ENCODE results near the gene RAB20. TPM values are rescaled to one million over a fixed set of nuclear protein-coding genes. Genes with fewer than 3 reads are reported as not detected.

RAB20 gene
- total RNA-seq, 1 donor from 2014 or later, result 7.8 TPM

GRCh38 chr13:110557082-110557481 lies 4.4 kb downstream of the RAB20 start:
- H3K4me1 Mint-ChIP-seq (ENCODE audit: low read depth), result peaks cover 24% of the 10 kb centered on the region
- no peak for DNase-seq (ENCODE audit: low spot score)
- H3K36me3 Mint-ChIP-seq (ENCODE audit: low read depth), result peaks cover 11% of the 10 kb centered on the region
- H3K27ac Mint-ChIP-seq (ENCODE audit: unreplicated experiment), result no peak overlapping the region
- H3K9me3 Mint-ChIP-seq (ENCODE audit: low read depth), result no peaks in the 10 kb centered on the region
- no peak overlapping the region for H3K4me3 Mint-ChIP-seq (ENCODE audit: unreplicated experiment)
- no peaks in the 10 kb centered on the region for H3K27me3 Mint-ChIP-seq (ENCODE audit: low read depth)
- no peak for TF ChIP-seq CTCF (IDR thresholded peaks at IDR 0.05)

GRCh38 chr13:110556224-110556606 lies 5.3 kb downstream of the RAB20 start:
- DNase-seq (ENCODE audit: low spot score), result no peak
- no peaks in the 10 kb centered on the region for H3K27me3 Mint-ChIP-seq (ENCODE audit: low read depth)
- peaks cover 26% of the 10 kb centered on the region for H3K4me1 Mint-ChIP-seq (ENCODE audit: low read depth)
- no peak for TF ChIP-seq CTCF (IDR thresholded peaks at IDR 0.05)
- H3K9me3 Mint-ChIP-seq (ENCODE audit: low read depth), result no peaks in the 10 kb centered on the region
- no peak overlapping the region for H3K4me3 Mint-ChIP-seq (ENCODE audit: unreplicated experiment)
- no peak overlapping the region for H3K27ac Mint-ChIP-seq (ENCODE audit: unreplicated experiment)
- peaks cover 11% of the 10 kb centered on the region for H3K36me3 Mint-ChIP-seq (ENCODE audit: low read depth)

- no peak for TF ChIP-seq CTCF (IDR thresholded peaks at IDR 0.05)
- peaks cover 11% of the 10 kb centered on the region for H3K36me3 Mint-ChIP-seq (ENCODE audit: low read depth)
- no peaks in the 10 kb centered on the region for H3K9me3 Mint-ChIP-seq (ENCODE audit: low read depth)
- no peak for DNase-seq (ENCODE audit: low spot score)
- H3K27ac Mint-ChIP-seq (ENCODE audit: unreplicated experiment), result no peak overlapping the region
- no peak overlapping the region for H3K4me3 Mint-ChIP-seq (ENCODE audit: unreplicated experiment)
- no peaks in the 10 kb centered on the region for H3K27me3 Mint-ChIP-seq (ENCODE audit: low read depth)
- peaks cover 28% of the 10 kb centered on the region for H3K4me1 Mint-ChIP-seq (ENCODE audit: low read depth)
Observed at GRCh38 chr13:110555601-110556223, 5.8 kb downstream of the RAB20 start.

GRCh38 chr13:110554946-110555345 lies 6.6 kb downstream of the RAB20 start:
- no peak for TF ChIP-seq CTCF (IDR thresholded peaks at IDR 0.05)
- H3K9me3 Mint-ChIP-seq (ENCODE audit: low read depth), result no peaks in the 10 kb centered on the region
- H3K36me3 Mint-ChIP-seq (ENCODE audit: low read depth), result peaks cover 11% of the 10 kb centered on the region
- no peak overlapping the region for H3K4me3 Mint-ChIP-seq (ENCODE audit: unreplicated experiment)
- no peaks in the 10 kb centered on the region for H3K27me3 Mint-ChIP-seq (ENCODE audit: low read depth)
- H3K27ac Mint-ChIP-seq (ENCODE audit: unreplicated experiment), result no peak overlapping the region
- DNase-seq (ENCODE audit: low spot score), result no peak
- peaks cover 23% of the 10 kb centered on the region for H3K4me1 Mint-ChIP-seq (ENCODE audit: low read depth)

GRCh38 chr13:110554227-110554836 lies 7.2 kb downstream of the RAB20 start:
- H3K4me3 Mint-ChIP-seq (ENCODE audit: unreplicated experiment), result no peak overlapping the region
- no peaks in the 10 kb centered on the region for H3K27me3 Mint-ChIP-seq (ENCODE audit: low read depth)
- DNase-seq (ENCODE audit: low spot score), result no peak
- H3K9me3 Mint-ChIP-seq (ENCODE audit: low read depth), result no peaks in the 10 kb centered on the region
- H3K36me3 Mint-ChIP-seq (ENCODE audit: low read depth), result peaks cover 11% of the 10 kb centered on the region
- TF ChIP-seq CTCF (IDR thresholded peaks at IDR 0.05), result no peak
- no peak overlapping the region for H3K27ac Mint-ChIP-seq (ENCODE audit: unreplicated experiment)
- peaks cover 17% of the 10 kb centered on the region for H3K4me1 Mint-ChIP-seq (ENCODE audit: low read depth)

All from chondrocyte (in vitro differentiated cells).